GM18498 (cell line): ENCODE results near the gene B3GALT5.

Experiments used
- ATAC-seq: cut with Tn5 transposase; IDR thresholded peaks from one replicate; pipeline ENCODE4 v1.9.1; 2021; ENCODE audit warnings: mild to moderate bottlenecking, moderate library complexity; ENCODE audit not compliant: unreplicated experiment

B3GALT5 gene

GRCh38 chr21:39663742-39664492 is 51.2 kb downstream of the B3GALT5 start:
- no peak for ATAC-seq

- ATAC-seq: no peak
These were observed 51.8 kb downstream of the B3GALT5 start for GRCh38 chr21:39664586-39664985.

GRCh38 chr21:39666026-39666425 is 53.3 kb downstream of the B3GALT5 start:
- ATAC-seq: no peak

GRCh38 chr21:39666681-39667315 is 54.1 kb downstream of the B3GALT5 start:
- ATAC-seq: no peak

GRCh38 chr21:39667353-39667891 is 54.7 kb downstream of the B3GALT5 start:
- no peak for ATAC-seq

- ATAC-seq: no peak
These were observed 55.6 kb downstream of the B3GALT5 start for GRCh38 chr21:39668369-39668768.

- ATAC-seq: no peak
These were observed 56.7 kb downstream of the B3GALT5 start for GRCh38 chr21:39669485-39669884.

GRCh38 chr21:39669976-39670661 is 57.4 kb downstream of the B3GALT5 start:
- no peak for ATAC-seq

GRCh38 chr21:39670701-39671100 is 58.0 kb downstream of the B3GALT5 start:
- no peak for ATAC-seq

- no peak for ATAC-seq
These were observed 59.2 kb downstream of the B3GALT5 start for GRCh38 chr21:39671986-39672385.

GRCh38 chr21:39673163-39673562 is 60.4 kb downstream of the B3GALT5 start:
- no peak for ATAC-seq

GRCh38 chr21:39673736-39674135 is 61.0 kb downstream of the B3GALT5 start:
- no peak for ATAC-seq

GRCh38 chr21:39674801-39675200 is 62.1 kb downstream of the B3GALT5 start:
- ATAC-seq: no peak

- no peak for ATAC-seq
These were observed 62.9 kb downstream of the B3GALT5 start for GRCh38 chr21:39675590-39675989.

GRCh38 chr21:39675993-39676661 is 63.4 kb downstream of the B3GALT5 start:
- no peak for ATAC-seq

GRCh38 chr21:39680216-39680615 is 67.5 kb downstream of the B3GALT5 start:
- no peak for ATAC-seq

GRCh38 chr21:39681257-39681656 is 68.5 kb downstream of the B3GALT5 start:
- ATAC-seq: no peak

GRCh38 chr21:39681845-39682244 is 69.1 kb downstream of the B3GALT5 start:
- ATAC-seq: no peak

- ATAC-seq: no peak
These were observed 72.5 kb downstream of the B3GALT5 start for GRCh38 chr21:39685236-39685635.

GRCh38 chr21:39685991-39686390 is 73.3 kb downstream of the B3GALT5 start:
- ATAC-seq: no peak
